GM19351 (cell line): Measurements from ENCODE around the gene OR2M4.
"Not testable (repeated sequence)": the region's sequence is repeated elsewhere in the genome, so short reads cannot be mapped to it uniquely, and the experiment has no call there.

Source experiments
- ATAC-seq: cut with Tn5 transposase; IDR thresholded peaks from one replicate; pipeline ENCODE4 v1.9.1; 2021; ENCODE audit warnings: mild to moderate bottlenecking, moderate library complexity; ENCODE audit not compliant: unreplicated experiment

Gene OR2M4

DNA sequence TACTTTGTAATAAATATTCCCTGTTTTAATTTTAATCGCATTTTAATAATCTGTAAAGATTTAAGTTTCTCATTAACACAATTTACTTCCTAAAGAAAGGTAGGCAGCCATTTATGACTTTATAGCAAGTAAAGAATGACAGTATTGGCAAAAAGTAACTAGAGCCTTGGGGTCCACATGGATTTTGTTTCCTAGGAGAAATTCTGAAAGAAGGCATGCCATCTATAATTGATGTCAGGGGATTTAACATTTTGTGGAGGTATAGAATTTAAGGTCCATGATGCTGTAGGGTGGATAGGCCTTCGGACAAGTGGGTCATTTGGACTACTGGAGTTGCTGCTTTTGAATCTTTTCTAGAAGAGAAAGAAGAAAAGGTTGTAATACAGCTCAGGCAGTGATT is at the start of gene OR2M4:
TSS of gene OR2M4 (plus strand) at position 301 of the 400 bp plus-strand sequence. CDS start 7,512 bp downstream, outside the sequence.
- no peak for ATAC-seq

GRCh38 chr1:248183996-248184395 is 47.2 kb upstream of the OR2M4 start:
- ATAC-seq, result peak; percentile 77

DNA sequence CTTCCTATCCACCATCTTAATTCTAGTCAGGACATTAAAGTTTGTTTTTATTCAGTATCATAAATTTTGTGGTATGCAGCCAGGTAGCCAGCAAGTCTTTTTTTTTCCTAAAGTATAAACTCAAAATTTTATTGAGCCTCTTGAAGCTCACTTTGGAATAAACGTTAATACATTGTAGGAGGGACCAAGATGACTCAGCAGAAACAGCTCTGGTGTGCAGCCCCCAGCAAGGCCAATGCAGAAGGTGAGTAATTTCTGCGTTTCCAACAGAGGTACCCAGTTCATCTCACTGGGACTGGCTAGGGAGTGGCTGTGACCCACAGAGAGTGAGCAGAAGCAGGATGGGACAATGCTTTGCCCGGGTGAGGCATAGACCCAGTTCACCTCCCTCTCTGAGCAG is 43.9 kb upstream of the OR2M4 start:
- ATAC-seq, result no peak

GRCh38 chr1:248189026-248189425 is 42.2 kb upstream of the OR2M4 start:
- no peak for ATAC-seq

- no peak for ATAC-seq
Observed at GRCh38 chr1:248194117-248194516, 37.1 kb upstream of the OR2M4 start.

DNA sequence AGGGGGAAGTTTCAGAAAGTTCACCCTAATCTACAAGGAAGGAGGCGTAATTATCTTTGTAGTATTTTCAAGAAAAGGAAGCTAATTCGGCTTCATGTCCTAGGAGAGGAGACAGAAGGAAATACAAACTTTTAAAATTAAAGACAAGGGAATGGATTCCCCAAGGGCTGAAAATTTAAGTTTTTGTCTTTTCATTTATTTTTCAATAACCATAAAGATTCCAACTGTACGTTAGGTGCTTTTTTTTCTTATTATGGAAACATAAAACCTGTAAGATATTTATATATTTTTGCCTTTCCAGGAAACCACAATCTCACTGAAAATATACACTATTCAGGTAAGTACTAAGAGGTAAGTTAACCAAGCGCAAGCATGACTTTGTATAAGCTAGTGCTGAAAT is 34.3 kb upstream of the OR2M4 start, which contains the start of gene OR2M3:
TSS of gene OR2M3 (plus strand) at position 301 of the 400 bp plus-strand sequence. CDS start 5,803 bp downstream, outside the sequence.
- no peak for ATAC-seq

GRCh38 chr1:248215880-248216279 is 15.3 kb upstream of the OR2M4 start:
- no peak for ATAC-seq

DNA sequence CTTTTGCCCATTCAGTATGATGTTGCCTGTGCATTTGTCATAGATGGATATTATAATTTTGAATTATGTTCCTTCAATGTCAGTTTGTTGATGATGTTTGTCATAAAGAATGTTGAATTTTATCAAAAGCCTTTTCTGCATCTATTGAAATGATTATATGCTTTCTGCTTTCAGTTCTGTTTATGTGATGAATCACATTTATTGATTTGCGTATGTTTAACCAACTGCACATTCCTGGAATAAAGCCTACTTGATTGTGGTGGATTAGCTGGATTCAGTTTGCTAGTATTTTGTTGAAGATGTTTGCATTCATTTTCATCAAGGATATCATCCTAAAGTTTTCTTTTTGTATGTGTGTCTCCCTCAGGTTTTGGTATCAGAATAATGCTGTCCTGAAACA is 5.7 kb upstream of the OR2M4 start:
- no peak for ATAC-seq

DNA sequence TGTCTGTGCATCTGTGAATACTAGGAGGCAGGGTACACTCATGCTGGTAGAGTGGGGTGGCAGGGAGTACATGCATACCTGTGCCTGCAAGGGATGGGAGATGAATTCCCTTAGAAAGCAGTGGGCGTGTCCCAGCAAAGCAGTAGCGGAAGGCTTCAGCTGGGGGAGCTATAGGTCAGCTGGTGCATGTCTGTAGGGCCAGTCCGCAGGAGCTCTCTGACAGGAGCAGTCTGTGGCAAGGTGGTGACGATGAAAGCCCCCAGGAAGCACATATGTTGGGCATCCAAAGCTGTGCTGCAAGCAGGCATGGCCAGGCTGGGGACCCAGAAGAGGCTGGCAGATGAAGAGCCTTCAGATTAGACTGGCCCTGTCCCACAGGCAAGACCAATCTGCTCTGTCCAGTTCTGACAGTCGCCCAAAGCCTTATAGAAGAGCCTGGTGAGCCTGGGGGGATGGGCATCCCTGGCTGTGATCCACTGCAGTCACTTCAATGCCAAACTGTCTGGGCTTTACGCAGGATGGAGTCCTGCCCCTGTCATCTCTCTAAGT is 1.8 kb upstream of the OR2M4 start:
- ATAC-seq, result no peak

DNA sequence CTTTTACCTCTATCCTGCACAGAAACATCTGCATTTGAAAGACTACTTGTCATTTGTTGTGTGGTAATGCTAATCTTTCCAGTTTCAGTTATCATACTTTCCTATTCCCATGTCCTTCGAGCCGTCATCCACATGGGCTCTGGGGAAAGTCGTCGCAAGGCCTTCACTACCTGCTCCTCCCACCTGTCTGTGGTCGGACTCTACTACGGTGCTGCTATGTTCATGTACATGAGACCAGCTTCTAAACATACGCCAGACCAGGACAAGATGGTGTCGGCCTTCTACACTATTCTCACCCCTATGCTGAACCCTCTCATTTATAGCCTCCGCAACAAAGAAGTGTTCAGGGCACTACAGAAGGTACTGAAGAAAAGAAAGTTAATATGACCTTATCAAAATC is 8.3 kb downstream of the OR2M4 start:
- no peak for ATAC-seq

GRCh38 chr1:248243204-248243603 is 12.0 kb downstream of the OR2M4 start:
- ATAC-seq, result peak; percentile 95

GRCh38 chr1:248259309-248259708 is 28.1 kb downstream of the OR2M4 start:
- ATAC-seq, result not testable (repeated sequence)

DNA sequence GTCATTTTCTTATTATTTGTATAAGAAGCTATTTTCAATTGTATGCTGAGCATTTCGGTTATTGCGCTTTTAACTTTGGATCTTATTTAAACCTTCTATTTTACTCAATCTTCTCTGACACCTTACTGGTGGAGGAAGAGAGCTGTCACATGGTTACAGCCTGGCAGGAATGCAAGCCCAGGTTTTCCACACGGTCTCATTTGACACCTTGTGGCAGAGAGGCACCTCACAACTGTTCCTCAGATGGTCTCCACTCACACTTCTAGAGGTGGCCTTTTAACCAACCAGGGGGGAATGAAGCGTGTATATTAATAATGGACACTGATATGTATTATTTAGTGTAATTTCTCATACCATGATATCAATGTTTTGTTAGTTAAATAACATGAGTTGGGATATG is 37.0 kb downstream of the OR2M4 start:
- ATAC-seq, result no peak

GRCh38 chr1:248273225-248273624 is 42.0 kb downstream of the OR2M4 start:
- ATAC-seq, result not testable (repeated sequence)

DNA sequence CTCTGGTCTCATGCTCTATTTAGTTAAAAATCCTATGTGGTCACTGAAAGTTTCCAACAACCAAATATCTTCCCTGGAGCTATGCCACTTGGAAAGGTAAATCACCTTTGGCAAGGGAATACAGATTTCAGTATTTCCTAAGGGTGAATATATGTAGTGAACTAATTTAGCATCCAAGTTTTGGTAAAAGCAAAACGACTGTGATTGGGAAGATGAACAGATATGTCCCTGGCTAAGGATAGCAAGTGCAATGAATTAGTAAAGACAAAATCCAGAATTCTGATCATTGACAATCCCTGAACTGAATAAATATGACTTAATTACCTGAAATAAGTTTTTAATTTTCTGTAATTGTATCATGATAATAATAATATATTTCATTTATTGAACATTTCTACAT is 46.7 kb downstream of the OR2M4 start, which contains the start of gene OR2T33:
TSS of gene OR2T33 (minus strand) at position 101 of the 400 bp plus-strand sequence. CDS start 4,162 bp downstream, outside the sequence.
- no peak for ATAC-seq

- no peak for ATAC-seq
Observed at GRCh38 chr1:248288391-248288790, 57.2 kb downstream of the OR2M4 start.
